ENCODE results near the gene VCX3A.

GRCh38 chrX:6557690-6558089 lies 22.8 kb upstream of the VCX3A start:
- TF ChIP-seq BACH2 (CRISPR knock-in tag; IDR thresholded peaks at IDR 0.05; ENCODE audit: borderline replicate concordance) (no peak), ARNTL (CRISPR knock-in tag; IDR thresholded peaks at IDR 0.05; ENCODE audit: borderline replicate concordance, low read depth) (no peak), OSR1 (CRISPR knock-in tag; IDR thresholded peaks at IDR 0.05) (no peak), POU6F1 (CRISPR knock-in tag; IDR thresholded peaks at IDR 0.05; ENCODE audit: borderline replicate concordance, low read depth) (no peak), SNAI2 (CRISPR knock-in tag; IDR thresholded peaks at IDR 0.05) (no peak), ZNF565 (CRISPR knock-in tag; conservative IDR thresholded peaks at IDR 0.05; ENCODE audit: low read depth) (no peak), PPARA (CRISPR knock-in tag; IDR thresholded peaks at IDR 0.05; ENCODE audit: borderline replicate concordance) (no peak), RARB (CRISPR knock-in tag; IDR thresholded peaks at IDR 0.05) (no peak), ZFP3 (CRISPR knock-in tag; IDR thresholded peaks at IDR 0.05) (no peak)
- TF ChIP-seq, protein P1, sequence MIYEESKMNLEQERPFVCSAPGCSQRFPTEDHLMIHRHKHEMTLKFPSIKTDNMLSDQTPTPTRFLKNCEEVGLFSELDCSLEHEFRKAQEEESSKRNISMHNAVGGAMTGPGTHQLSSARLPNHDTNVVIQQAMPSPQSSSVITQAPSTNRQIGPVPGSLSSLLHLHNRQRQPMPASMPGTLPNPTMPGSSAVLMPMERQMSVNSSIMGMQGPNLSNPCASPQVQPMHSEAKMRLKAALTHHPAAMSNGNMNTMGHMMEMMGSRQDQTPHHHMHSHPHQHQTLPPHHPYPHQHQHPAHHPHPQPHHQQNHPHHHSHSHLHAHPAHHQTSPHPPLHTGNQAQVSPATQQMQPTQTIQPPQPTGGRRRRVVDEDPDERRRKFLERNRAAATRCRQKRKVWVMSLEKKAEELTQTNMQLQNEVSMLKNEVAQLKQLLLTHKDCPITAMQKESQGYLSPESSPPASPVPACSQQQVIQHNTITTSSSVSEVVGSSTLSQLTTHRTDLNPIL (CRISPR knock-in tag; IDR thresholded peaks at IDR 0.05; ENCODE audit: low read depth), result no peak
- TF ChIP-seq, protein P2, sequence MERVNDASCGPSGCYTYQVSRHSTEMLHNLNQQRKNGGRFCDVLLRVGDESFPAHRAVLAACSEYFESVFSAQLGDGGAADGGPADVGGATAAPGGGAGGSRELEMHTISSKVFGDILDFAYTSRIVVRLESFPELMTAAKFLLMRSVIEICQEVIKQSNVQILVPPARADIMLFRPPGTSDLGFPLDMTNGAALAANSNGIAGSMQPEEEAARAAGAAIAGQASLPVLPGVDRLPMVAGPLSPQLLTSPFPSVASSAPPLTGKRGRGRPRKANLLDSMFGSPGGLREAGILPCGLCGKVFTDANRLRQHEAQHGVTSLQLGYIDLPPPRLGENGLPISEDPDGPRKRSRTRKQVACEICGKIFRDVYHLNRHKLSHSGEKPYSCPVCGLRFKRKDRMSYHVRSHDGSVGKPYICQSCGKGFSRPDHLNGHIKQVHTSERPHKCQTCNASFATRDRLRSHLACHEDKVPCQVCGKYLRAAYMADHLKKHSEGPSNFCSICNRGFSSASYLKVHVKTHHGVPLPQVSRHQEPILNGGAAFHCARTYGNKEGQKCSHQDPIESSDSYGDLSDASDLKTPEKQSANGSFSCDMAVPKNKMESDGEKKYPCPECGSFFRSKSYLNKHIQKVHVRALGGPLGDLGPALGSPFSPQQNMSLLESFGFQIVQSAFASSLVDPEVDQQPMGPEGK (CRISPR knock-in tag; IDR thresholded peaks at IDR 0.05; ENCODE audit: borderline replicate concordance), result no peak
